ENCODE measurements around the gene ENTREP3.
A peak's percentile ranks its signal among the peaks of the same experiment; 100 is the strongest.

Gene ENTREP3

GRCh38 chr1:155277902-155278688 lies 22.8 kb upstream of the ENTREP3 start:
- peak; percentile 74 to 78 for DNase-seq

GRCh38 chr1:155277070-155277901 lies 22.0 kb upstream of the ENTREP3 start, which contains the start of gene HCN3:
Gene HCN3, plus strand, starts transcription at chr1:155277463. Its CDS starts 128 bp downstream, at chr1:155277591.
- DNase-seq = peak; percentile 100

GRCh38 chr1:155273343-155274245 lies 18.3 kb upstream of the ENTREP3 start, which contains the start of gene CLK2:
Gene CLK2, minus strand, starts transcription at chr1:155273504. Its CDS starts 2,527 bp downstream, at chr1:155270977.
- DNase-seq = peak; percentile 98 to 99

GRCh38 chr1:155272466-155273342 lies 17.4 kb upstream of the ENTREP3 start:
- DNase-seq = peak in 1 of 2 experiments; percentile 74

GRCh38 chr1:155269381-155269780 lies 14.1 kb upstream of the ENTREP3 start:
- DNase-seq = no peak

GRCh38 chr1:155268630-155269029 lies 13.3 kb upstream of the ENTREP3 start:
- no peak for DNase-seq

- no peak for DNase-seq
These were observed 12.1 kb upstream of the ENTREP3 start for GRCh38 chr1:155267373-155267772.

GRCh38 chr1:155266553-155266952 lies 11.3 kb upstream of the ENTREP3 start:
- DNase-seq = no peak

GRCh38 chr1:155263067-155263466 lies 7.8 kb upstream of the ENTREP3 start:
- no peak for DNase-seq

- DNase-seq = peak; percentile 98 to 99
These were observed 6.8 kb upstream of the ENTREP3 start, which contains the start of gene SCAMP3 for GRCh38 chr1:155261852-155262673. Gene SCAMP3, minus strand, starts transcription at chr1:155262360. Its CDS starts 209 bp downstream, at chr1:155262151.

GRCh38 chr1:155261493-155261851 lies 6.2 kb upstream of the ENTREP3 start:
- no peak for DNase-seq

GRCh38 chr1:155260276-155260675 lies 5.0 kb upstream of the ENTREP3 start:
- DNase-seq = no peak

GRCh38 chr1:155256058-155256852 lies 972 bp upstream of the ENTREP3 start:
- DNase-seq = no peak

- DNase-seq = no peak
These were observed 505 bp downstream of the ENTREP3 start for GRCh38 chr1:155254714-155255242.

GRCh38 chr1:155254228-155254713 lies 1.0 kb downstream of the ENTREP3 start:
- no peak for DNase-seq

GRCh38 chr1:155253797-155254196 lies 1.5 kb downstream of the ENTREP3 start:
- no peak for DNase-seq

GRCh38 chr1:155253208-155253607 lies 2.1 kb downstream of the ENTREP3 start:
- DNase-seq = no peak

- DNase-seq = no peak
These were observed 3.7 kb downstream of the ENTREP3 start for GRCh38 chr1:155251566-155251965.
